Measurements from ENCODE around the gene LCE6A.

- TF ChIP-seq POLR2A (IDR thresholded peaks at IDR 0.05; ENCODE audit: low read length) = no peak
- TF ChIP-seq GATA1 (IDR thresholded peaks at IDR 0.05; ENCODE audit: low read depth, low read length) = no peak
These were observed 42.4 kb downstream of the LCE6A start for GRCh38 chr1:152884966-152885624.
